HG02870 (cell line): Measurements from ENCODE around the gene CPM.
A peak's percentile ranks its signal among the peaks of the same experiment; 100 is the strongest.

Source experiments
- ATAC-seq: cut with Tn5 transposase; IDR thresholded peaks from one replicate; pipeline ENCODE4 v1.9.1; 2021; ENCODE audit warnings: mild to moderate bottlenecking, moderate library complexity; ENCODE audit not compliant: unreplicated experiment

CPM gene

DNA sequence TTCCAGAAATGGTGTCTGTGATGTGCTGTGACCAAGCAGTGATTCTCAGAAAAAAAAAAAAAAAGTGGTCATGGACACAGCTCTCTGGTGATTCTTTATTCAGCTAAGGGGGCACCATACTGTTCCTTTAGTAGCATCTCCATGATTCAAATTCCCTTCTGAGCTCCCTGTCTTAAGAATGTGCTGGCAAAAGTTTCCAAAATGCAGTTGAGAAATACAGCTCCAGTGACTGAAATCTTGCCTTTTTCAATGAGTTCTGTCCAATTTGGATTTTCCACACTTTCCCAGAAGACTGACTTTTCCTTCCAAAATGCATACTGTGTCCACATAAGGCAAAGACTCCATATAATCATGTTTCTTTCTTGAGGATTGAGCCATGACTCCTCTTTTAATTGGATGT, 24.3 kb upstream of the CPM start:
- ATAC-seq: no peak

DNA sequence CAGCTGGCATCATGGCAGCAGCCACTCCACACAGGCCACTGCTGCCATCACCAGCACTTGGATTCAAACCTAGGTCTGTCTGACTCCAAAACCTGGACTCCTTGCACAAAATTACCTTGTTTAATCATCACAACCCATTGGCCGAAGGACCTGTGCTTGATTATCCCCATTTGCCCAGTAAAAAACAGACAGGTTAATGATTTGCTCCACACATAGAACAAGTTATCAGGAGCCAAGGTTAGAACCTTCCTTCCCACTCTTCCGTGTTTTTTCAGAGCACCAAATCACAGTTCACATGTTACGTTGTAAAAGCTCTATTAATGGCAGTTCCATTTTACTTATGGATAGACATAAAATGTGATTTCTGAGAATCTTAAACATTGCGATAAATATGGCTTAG, 23.5 kb upstream of the CPM start:
- no peak for ATAC-seq

DNA sequence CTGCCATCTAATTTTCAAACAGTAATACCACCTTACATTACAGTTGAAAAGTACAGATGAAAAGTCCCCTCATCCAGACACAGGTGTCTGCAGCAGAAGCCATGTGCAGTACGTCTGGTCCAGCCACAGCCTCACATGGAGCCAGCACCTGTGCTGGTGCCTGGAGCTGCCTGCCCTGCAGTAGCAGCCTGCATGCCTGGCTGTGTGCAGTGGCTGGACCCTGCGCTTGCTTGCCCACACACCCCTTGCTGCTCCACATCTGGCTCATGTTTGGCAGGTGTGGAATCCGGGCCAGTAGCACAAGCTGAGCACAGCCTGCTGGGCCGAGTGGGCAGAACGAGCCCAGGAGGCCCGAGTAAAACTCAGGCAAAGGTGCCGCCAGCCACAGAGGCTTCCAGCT, 21.8 kb upstream of the CPM start:
- ATAC-seq: no peak

GRCh38 chr12:68953536-68953935, 20.6 kb upstream of the CPM start:
- no peak for ATAC-seq

DNA sequence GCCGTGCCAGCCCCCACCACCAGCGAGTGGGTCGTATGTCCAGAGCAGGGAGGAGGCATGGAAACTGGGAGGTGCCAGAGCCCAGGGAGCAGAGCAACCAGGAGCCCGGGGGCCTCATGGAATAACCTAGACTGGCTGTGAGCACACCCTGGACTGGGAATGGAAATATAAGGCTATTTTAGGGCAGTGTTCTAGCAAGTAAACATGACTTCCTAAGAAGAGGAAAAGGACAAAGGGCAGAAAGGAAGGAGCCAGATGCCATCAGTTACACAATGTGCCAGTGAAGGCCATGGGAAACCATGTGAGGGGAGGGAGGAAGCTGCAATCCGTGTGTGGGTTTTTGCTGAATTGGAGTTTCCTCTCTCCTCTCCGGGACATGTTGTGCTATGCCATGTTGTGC, 18.7 kb upstream of the CPM start:
- ATAC-seq: no peak

DNA sequence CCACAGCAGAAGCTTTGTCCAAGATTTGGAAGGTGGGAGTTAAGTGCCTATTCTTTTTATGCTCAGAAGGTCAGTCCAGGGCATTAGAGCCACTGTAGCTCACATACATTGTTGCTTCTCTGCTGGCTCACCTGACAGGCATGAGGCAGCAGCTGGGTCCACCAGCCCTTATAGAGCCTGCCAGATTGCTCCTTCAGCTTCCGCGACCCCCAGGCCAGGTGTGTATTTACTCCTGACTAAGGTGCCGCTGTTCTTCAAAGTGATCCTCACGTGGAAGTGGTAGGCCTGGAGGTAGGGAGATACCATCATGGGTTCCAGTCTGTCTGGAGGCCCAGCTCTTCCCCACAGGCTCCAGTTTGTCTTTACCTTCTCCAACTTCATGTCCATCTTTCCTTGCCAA, 17.5 kb upstream of the CPM start:
- no peak for ATAC-seq

- ATAC-seq: no peak
Observed at GRCh38 chr12:68945255-68945654, 12.3 kb upstream of the CPM start.

DNA sequence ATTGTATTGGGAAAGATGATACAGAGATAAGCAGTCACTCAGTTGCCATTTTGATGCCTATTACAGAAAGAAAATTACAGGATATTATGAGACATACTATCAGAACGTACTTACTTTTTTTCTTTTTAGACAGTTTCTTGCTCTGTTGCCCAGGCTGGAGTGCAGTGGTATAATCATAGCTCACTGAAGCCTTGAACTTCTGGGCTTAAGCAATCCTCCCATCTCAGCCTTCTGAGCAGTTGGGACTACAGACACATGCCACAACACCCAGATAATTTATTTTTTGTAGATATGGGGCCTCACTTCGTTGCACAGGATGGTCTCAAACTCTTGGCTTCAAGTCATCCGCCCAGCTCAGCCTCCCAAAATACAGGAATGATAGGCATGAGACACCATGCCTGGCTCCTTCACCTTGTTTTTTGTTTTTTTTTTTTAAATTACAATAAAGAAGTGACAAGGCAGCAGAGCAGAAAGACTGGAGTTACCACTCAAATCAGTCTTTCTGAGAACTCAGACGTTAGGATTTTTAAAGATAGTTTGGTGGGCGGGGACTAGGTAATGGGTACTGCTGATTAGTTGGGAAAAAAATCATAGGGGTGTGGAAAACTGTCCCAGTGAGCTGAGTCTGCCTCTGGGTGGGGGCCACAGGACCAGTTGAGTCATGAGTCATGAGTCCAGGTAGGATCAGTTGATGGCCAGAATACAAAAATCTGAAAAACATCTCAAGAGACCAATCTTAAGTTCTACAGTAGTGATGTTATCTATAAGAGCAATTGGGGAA, 11.5 kb upstream of the CPM start:
- no peak for ATAC-seq

DNA sequence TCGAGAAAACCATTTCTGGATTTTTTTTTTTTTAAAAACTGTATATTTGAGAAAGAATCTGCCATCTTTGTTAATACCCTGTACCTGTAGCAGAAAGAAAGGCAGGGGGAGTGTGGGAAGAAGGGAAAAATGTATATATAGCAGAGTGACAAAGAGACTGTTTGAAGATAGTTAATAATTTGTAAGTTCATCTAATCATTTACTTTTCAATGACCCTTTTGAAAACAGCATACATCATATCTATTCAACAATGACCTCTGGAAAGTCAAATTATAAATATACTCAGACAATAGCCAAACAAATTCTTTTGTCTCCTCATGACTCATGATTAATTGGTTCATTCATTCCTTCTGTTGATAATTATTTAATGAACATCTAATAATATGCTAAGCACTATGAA, 10.9 kb upstream of the CPM start:
- no peak for ATAC-seq

DNA sequence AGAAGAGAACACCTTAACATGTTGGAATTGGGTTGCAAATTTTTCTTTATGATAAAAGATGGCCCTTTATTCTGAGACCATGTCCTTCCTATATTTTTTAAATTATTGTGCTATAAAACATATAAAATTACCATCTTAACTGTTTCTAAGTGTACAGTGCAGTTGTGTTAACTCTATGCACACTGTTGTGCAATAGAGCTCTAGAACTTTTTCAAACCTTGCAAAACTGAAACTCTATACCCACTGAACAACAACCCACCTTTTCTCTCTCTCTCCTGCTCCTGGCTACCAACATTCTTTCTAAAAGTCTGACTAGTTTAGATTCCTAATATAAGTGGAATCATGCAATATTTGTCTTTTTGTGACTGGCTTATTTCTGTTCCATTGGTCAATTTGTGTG, 7.8 kb upstream of the CPM start:
- no peak for ATAC-seq

- no peak for ATAC-seq
Observed at GRCh38 chr12:68939505-68939904, 6.5 kb upstream of the CPM start.

DNA sequence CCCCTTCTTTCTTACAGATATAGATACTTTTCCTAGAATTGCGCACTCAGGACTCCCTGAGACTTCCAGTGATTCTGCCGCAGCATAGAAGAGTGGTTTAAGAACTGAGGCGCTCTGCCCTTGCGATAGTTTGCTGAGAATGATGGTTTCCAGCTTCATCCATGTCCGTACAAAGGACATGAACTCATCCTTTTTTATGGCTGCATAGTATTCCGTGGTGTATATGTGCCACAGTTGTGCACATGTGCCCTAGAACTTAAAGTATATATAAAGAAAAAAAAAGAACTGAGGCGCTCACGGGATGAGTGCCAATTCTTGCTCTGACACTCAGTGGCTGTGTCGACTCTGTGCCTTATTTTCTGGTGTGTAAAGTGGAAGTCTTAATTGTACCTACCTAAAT, 1.4 kb upstream of the CPM start:
- no peak for ATAC-seq

GRCh38 chr12:68932128-68932960, 627 bp downstream of the CPM start:
- peak; percentile 37 for ATAC-seq

DNA sequence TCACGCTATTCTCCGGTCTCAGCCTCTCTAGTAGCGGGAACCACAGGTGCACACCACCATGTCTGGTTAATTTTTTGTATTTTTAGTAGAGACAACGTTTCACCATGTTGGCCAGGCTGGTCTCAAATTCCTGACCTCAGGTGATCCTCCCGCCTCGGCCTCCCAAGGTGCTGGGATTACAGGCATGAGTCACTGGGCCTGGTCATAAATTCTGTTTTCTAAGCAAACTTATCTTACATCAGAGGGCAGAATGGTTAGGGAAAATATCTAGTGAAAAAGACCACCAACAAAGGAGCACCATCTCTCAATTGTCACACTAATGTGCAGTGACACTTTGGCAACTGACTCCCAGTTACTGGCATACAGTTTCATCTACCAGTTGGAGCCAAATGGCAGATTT, 2.8 kb downstream of the CPM start:
- ATAC-seq: no peak

DNA sequence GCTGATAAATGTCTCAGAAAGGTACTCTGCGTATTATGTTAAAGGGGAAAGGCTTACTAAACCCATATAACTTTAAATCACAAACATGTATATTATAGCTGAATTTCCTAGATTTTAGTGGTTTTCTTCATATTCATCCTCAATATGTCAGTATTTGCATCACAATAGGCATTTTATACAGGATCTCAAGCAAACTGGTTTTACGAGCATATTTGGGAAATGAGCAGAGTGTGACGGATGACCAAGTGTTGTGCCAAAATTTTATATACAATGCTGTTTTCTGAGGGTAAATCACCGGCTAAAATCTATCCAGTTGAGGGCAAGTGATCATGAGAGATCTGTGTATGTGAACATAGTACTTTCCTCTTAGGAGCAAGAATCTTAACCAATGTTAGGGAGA, 8.4 kb downstream of the CPM start:
- ATAC-seq: no peak

DNA sequence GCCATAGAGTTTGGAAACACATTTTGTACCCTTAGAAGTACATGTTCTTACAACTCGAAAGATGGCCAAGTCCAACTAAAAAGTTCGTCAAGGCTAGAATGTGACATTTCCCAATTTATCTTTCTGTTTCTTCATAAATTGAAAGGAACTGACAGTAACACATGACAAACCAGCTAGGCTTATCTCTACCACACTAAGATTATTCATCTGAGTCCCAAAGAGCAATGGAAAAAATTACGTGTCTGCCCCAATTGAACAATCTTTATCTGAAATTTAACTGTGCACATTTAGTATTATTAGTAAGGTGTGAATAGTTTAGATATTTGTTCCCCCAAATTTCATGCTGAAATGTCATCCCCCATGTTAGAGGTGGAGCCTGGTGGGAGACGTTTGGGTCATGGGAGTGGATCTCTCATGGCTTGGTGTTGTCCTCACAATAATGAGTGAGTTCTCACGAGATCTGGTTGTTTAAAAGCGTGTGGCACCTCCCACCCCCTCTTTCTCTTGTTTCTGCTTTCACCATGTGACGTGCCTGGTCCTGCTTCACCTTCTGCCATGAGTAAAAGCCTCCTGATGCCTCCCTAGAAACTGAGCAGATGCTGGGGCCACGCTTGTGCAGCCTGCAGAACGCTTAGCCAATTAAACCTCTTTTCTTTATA, 13.3 kb downstream of the CPM start:
- no peak for ATAC-seq

DNA sequence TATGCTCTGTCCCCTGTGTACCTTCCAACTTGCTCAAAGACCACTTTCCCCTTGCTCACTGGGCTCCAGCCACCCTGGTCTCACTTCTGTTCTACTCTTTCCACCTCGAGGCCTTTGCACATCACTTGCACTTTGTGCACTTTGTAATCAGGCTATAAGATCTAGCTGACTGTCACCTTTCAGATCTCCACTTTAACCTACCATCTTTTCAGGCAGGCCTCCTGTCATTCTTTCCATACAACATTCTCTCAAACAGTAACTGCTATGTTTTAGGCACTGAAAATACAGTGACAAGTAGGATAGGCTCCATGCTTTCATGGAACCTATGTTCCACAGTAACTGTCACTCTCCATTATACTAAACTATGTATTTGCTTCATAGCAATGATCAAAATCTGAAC, 14.0 kb downstream of the CPM start:
- ATAC-seq: no peak

GRCh38 chr12:68915055-68915454, 17.9 kb downstream of the CPM start:
- ATAC-seq: no peak

DNA sequence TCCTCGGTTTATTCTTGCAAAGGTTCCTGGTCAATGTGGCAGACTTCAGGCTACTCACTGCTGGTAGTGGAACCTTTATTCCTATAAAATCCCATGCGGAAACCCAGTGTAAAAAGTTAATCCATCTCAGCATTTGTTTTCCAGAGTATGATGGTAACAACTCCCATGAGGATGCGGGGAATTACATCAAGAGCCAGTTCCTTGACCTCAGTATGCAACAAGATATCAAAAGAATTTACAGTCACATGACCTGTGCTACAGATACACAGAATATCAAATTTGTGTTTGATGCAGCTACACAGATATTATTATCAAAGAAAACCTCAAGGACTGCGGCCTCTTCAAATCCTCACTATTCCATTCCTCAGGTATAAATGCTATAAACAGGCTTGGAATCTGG, 19.3 kb downstream of the CPM start:
- ATAC-seq: no peak

DNA sequence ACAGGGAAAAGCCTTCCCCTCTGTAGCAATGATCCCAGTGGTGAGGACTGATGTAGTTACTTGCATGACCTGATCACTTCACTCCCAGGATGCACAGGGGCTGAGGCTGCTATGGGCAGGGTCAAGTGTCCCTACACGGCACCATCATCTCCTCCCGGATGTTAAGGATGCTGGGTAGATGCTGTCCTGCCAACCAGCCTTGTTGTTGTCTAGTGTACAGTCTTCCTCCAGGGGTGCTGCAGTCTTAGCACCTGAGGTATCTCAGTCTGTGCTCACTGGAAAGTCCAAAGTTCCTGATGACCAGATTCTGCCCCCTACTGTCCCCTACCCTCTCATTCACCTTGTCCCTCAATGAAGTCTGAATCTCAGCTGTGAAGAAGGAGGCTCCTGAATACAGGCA, 20.1 kb downstream of the CPM start:
- no peak for ATAC-seq

DNA sequence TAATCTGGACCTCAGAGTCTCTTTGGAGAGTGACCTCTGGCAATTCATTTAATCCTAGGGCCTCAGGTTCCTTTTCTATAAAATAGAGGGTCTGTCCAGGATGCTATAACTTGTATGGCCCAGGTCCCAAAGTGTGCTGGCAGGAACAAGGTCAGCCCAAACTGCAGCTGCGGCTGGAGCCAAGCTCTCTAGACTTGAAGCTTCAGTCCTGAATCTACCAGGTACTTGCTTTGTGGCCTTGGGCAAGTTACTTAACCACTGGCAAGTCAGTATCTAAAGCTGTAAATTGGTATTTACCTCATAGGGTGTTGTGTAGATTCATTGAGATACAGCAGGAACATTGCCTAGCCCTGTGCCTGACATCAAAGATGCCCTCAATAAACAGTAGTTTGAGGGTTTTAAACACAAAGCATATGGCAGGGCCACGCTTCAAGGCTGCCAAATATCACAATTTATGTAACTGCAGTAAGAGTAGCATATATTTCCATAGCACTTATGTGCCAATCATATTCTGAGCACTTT, 21.7 kb downstream of the CPM start:
- ATAC-seq: no peak

DNA sequence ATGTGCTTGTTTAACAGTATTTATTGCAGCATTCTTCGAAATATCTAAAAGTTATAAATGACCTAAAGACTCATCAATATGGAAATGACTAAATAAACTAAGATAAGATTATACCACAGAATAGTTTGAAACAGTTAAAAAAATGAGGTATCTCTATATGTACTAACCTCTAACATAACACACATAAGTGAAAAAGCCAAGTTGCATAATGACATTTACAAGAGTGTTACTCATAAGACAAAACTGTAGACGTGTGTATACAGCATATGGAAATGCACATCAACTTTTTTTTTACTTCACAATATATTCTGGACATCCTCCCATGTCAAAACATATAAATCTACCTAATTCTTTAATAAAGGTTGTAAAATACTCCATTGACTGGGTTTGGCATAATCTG, 22.8 kb downstream of the CPM start:
- ATAC-seq: no peak
